Measurements from ENCODE around the gene ZP2.
"Not testable (repeated sequence)": the region's sequence is repeated elsewhere in the genome, so short reads cannot be mapped to it uniquely, and the experiment has no call there.

Gene ZP2

GRCh38 chr16:21156767-21157467, 54.5 kb downstream of the ZP2 start:
- Histone ChIP-seq H3K36me3 (ENCODE audit: control insufficient read depth, low read length) (peaks cover 15% of the 10 kb centered on the region), H3K27ac (ENCODE audit: low read depth, low read length) (no peak overlapping the region), H3K9me3 (ENCODE audit: control insufficient read depth, insufficient read depth, low read length) (no peaks in the 10 kb centered on the region), H3K27me3 (ENCODE audit: control insufficient read depth, low read length) (no peaks in the 10 kb centered on the region), H3K4me3 (ENCODE audit: low read length) (no peak overlapping the region), H3K4me2 (ENCODE audit: low read length) (no peak overlapping the region), H3K79me2 (ENCODE audit: control insufficient read depth, low read length) (peaks cover 34% of the 10 kb centered on the region), H3K9me2 (replicated peaks; ENCODE audit: control insufficient read depth, low read length) (no peaks in the 10 kb centered on the region), H4K20me1 (ENCODE audit: control insufficient read depth, insufficient read depth, low read depth, low read length) (no peaks in the 10 kb centered on the region), H3K4me1 (ENCODE audit: control insufficient read depth, low read length) (peaks cover 26% of the 10 kb centered on the region), H3F3A (ENCODE audit: control insufficient read depth, insufficient read depth) (no peaks in the 10 kb centered on the region)
- TF ChIP-seq EZH2phosphoT487 (IDR thresholded peaks at IDR 0.05; ENCODE audit: borderline replicate concordance, low read length) (no peak), CTCF (IDR thresholded peaks at IDR 0.05; ENCODE audit: low read depth, low read length, poor library complexity, severe bottlenecking) (peak; percentile 80)

GRCh38 chr16:21156011-21156410, 55.4 kb downstream of the ZP2 start:
- not testable (repeated sequence) for H3K9me3 ChIP-seq (ENCODE audit: control insufficient read depth, insufficient read depth, low read length); H3F3A ChIP-seq (ENCODE audit: control insufficient read depth, insufficient read depth); H4K20me1 ChIP-seq (ENCODE audit: control insufficient read depth, insufficient read depth, low read depth, low read length); H3K4me2 ChIP-seq (ENCODE audit: low read length); H3K4me3 ChIP-seq (ENCODE audit: low read length); H3K27me3 ChIP-seq (ENCODE audit: control insufficient read depth, low read length); H3K9me2 ChIP-seq (replicated peaks; ENCODE audit: control insufficient read depth, low read length); H3K27ac ChIP-seq (ENCODE audit: low read depth, low read length); H3K36me3 ChIP-seq (ENCODE audit: control insufficient read depth, low read length)
- Histone ChIP-seq H3K79me2 (ENCODE audit: control insufficient read depth, low read length) (peaks cover 25% of the 10 kb centered on the region), H3K4me1 (ENCODE audit: control insufficient read depth, low read length) (peaks cover 19% of the 10 kb centered on the region)

GRCh38 chr16:21153124-21153729, 58.1 kb downstream of the ZP2 start:
- H3K9me3 ChIP-seq (ENCODE audit: control insufficient read depth, insufficient read depth, low read length); H3K27me3 ChIP-seq (ENCODE audit: control insufficient read depth, low read length); H3K4me2 ChIP-seq (ENCODE audit: low read length); H3K36me3 ChIP-seq (ENCODE audit: control insufficient read depth, low read length); H3K27ac ChIP-seq (ENCODE audit: low read depth, low read length); H3F3A ChIP-seq (ENCODE audit: control insufficient read depth, insufficient read depth); H3K79me2 ChIP-seq (ENCODE audit: control insufficient read depth, low read length); H3K9me2 ChIP-seq (replicated peaks; ENCODE audit: control insufficient read depth, low read length); H3K4me3 ChIP-seq (ENCODE audit: low read length); H3K4me1 ChIP-seq (ENCODE audit: control insufficient read depth, low read length); H4K20me1 ChIP-seq (ENCODE audit: control insufficient read depth, insufficient read depth, low read depth, low read length): not testable (repeated sequence)

DNA sequence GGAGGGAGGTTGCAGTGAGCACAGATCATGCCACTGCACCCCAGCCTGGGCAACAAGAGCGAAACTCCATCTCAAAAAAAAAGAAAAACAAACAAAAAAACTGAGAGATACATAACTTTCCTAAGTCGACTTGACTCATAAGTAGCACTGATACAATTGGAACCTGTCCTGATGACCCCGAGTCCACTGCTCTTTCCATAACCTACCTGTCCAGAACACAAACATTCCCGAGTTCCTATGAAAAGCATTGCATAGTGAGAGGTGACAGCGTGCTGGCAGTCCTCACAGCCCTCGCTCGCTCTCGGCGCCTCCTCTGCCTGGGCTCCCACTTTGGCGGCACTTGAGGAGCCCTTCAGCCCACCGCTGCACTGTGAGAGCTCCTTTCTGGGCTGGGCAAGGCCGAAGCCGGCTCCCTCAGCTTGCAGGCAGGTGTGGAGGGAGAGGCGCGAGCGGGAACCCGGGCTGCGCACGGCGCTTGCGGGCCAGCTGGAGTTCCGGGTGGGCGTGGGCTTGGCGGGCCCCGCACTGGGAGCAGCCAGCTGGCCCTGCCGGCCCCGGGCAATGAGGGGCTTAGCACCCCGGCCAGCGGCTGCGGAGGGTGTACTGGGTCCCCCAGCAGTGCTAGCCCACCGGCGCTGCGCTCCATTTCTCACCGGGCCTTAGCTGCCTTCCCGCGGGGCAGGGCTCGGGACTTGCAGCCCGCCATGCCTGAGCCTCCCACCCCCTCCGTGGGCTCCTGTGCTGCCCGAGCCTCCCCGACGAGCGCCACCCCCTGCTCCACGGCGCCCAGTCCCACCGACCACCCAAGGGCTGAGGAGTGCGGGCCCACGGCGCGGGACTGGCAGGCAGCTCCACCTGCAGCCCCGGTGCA, 59.0 kb downstream of the ZP2 start:
- not testable (repeated sequence) for H3K9me2 ChIP-seq (replicated peaks; ENCODE audit: control insufficient read depth, low read length); H3K4me1 ChIP-seq (ENCODE audit: control insufficient read depth, low read length); H3K79me2 ChIP-seq (ENCODE audit: control insufficient read depth, low read length); H3K4me3 ChIP-seq (ENCODE audit: low read length); H4K20me1 ChIP-seq (ENCODE audit: control insufficient read depth, insufficient read depth, low read depth, low read length); H3K36me3 ChIP-seq (ENCODE audit: control insufficient read depth, low read length); H3K9me3 ChIP-seq (ENCODE audit: control insufficient read depth, insufficient read depth, low read length); H3F3A ChIP-seq (ENCODE audit: control insufficient read depth, insufficient read depth); H3K4me2 ChIP-seq (ENCODE audit: low read length); H3K27ac ChIP-seq (ENCODE audit: low read depth, low read length)
- peaks cover 13% of the 10 kb centered on the region for H3K27me3 ChIP-seq (ENCODE audit: control insufficient read depth, low read length)
